ENCODE measurements around the gene KLK14. TPM values are rescaled to one million over a fixed set of nuclear protein-coding genes. Genes with fewer than 3 reads are reported as not detected.

Gene KLK14
- total RNA-seq, 6 experiments from 2014 or later, result 0.17 to 0.18 TPM; not detected in 4

DNA sequence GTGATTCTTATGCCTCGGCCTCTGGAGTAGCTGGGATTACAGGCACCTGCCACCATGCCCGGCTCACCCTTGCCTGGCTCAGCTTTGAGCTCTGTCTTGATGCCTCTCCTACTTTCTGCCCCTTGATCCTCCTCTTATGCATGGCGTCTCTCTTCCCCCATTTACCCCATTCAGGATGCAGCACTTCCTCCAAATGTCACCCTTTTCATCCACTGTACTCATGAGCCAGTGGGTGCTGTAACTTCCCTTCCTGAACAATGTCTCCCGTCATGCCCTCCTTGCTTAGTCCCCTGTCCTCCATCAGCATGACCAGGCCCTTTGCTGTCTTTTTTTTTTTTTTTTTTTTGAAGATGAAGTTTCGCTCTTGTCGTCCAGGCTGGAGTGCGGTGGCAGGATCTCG, 38.6 kb upstream of the KLK14 start:
- no peaks in the 10 kb centered on the region for H3K36me3 ChIP-seq
- no peaks in the 10 kb centered on the region for H3K27me3 ChIP-seq
- H3K4me3 ChIP-seq, result no peak overlapping the region
- intact Hi-C loops (cut with DNase I), result no loop called here
- H3K4me1 ChIP-seq, result no peaks in the 10 kb centered on the region
- H3K27ac ChIP-seq, result peak overlapping the region in 1 of 3 donors; percentile 54
- TF ChIP-seq, protein P1, sequence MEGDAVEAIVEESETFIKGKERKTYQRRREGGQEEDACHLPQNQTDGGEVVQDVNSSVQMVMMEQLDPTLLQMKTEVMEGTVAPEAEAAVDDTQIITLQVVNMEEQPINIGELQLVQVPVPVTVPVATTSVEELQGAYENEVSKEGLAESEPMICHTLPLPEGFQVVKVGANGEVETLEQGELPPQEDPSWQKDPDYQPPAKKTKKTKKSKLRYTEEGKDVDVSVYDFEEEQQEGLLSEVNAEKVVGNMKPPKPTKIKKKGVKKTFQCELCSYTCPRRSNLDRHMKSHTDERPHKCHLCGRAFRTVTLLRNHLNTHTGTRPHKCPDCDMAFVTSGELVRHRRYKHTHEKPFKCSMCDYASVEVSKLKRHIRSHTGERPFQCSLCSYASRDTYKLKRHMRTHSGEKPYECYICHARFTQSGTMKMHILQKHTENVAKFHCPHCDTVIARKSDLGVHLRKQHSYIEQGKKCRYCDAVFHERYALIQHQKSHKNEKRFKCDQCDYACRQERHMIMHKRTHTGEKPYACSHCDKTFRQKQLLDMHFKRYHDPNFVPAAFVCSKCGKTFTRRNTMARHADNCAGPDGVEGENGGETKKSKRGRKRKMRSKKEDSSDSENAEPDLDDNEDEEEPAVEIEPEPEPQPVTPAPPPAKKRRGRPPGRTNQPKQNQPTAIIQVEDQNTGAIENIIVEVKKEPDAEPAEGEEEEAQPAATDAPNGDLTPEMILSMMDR (IDR thresholded peaks at IDR 0.05), result no peak
- TF ChIP-seq POLR2A (IDR thresholded peaks at IDR 0.05), result no peak
- H3K9me3 ChIP-seq, result no peaks in the 10 kb centered on the region
- DNase-seq, result peak in 1 of 3 donors; percentile 33
- peak in 3 of 4 donors; percentile 5 to 19 (median 13) for ATAC-seq
- WGBS (ENCODE audit: insufficient coverage, low coverage, low lambda C conversion rate, missing lambda C conversion rate), result 77% methylated on average over 7 of the region's 8 CpGs

DNA sequence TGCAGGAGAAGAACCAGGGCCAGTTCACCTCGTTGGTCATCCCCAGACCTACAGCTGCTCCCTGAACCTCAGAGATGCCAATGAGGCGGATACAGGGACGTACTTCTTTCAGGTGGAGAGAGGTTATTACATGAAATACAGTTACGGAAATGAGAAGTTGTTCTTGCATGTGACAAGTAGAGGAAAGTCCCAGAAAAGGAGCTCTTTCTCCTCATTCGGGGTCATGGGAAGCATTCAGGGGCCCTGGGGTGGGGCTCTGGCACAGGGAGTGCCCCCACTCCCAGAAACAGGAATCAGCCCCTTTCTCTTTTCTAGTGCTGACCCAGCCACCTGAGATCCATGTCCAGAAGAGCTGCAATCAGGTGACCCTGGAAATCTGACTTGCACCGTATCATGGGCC, 37.5 kb upstream of the KLK14 start:
- Histone ChIP-seq H3K4me3 (no peak overlapping the region), H3K27ac (no peak overlapping the region), H3K4me1 (no peaks in the 10 kb centered on the region), H3K27me3 (no peaks in the 10 kb centered on the region), H3K9me3 (no peaks in the 10 kb centered on the region), H3K36me3 (no peaks in the 10 kb centered on the region)
- DNase-seq (peak in 1 of 3 donors; percentile 9), ATAC-seq (no peak)
- WGBS (ENCODE audit: insufficient coverage, low coverage, low lambda C conversion rate, missing lambda C conversion rate), result 53% methylated on average over 3 of the region's 6 CpGs
- TF ChIP-seq POLR2A (IDR thresholded peaks at IDR 0.05), result no peak
- TF ChIP-seq, protein P1 (IDR thresholded peaks at IDR 0.05), result no peak
- intact Hi-C loops (cut with DNase I), result no loop called here

DNA sequence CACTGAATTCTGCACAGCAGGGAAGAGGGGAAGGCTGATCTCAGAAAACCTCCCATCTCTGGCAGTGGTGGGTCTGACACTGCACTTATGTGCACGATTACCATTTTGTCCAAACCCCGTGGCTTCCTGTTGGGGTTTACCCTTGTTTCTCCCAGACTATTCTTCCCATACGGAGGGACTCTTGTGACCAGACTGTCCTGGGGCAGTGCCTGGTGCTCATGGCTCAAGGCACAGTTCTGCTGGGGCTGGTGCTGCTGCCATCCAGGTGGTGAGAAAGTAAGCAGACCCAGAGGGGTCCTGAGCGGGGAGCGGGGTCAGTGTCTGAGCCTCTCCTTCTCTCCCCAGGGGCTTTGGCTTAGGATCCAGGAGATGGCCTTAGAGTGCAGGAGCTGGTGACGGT, 36.9 kb upstream of the KLK14 start:
- Histone ChIP-seq H3K27me3 (no peaks in the 10 kb centered on the region), H3K4me3 (no peak overlapping the region), H3K27ac (no peak overlapping the region), H3K4me1 (no peaks in the 10 kb centered on the region), H3K36me3 (no peaks in the 10 kb centered on the region), H3K9me3 (no peaks in the 10 kb centered on the region)
- 21% methylated on average over 2 of the region's 6 CpGs for WGBS (ENCODE audit: insufficient coverage, low coverage, low lambda C conversion rate, missing lambda C conversion rate)
- no peak for TF ChIP-seq POLR2A (IDR thresholded peaks at IDR 0.05)
- TF ChIP-seq, protein P1 (IDR thresholded peaks at IDR 0.05), result no peak
- peak in 2 of 4 donors; percentile 21 to 34 for ATAC-seq
- DNase-seq, result peak in 1 of 3 donors; percentile 40
- intact Hi-C loops (cut with DNase I), result loop anchor here in 1 of 2 donors (10.0 kb wide), 1 partner anchor 475 kb away; no protein-coding TSS in a partner anchor

DNA sequence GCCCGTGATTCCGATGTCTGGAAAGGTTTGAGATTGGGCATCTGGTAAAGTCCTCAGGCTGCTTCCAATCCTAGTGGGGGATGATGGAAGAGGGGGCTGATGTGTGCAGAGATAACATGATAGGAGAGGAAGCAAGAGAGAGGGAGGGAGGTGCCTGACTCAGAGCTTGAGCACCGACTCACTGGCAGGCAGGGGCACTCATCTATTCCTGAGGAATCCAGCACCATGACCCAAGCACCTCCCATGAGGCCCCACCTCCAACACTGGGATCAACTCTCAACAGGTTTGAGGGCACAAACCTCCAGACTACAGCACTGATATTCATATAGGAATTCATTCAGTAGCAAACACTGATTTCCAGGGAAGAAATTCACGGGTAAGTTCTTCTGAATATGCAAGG, 36.4 kb upstream of the KLK14 start:
- no peak overlapping the region for H3K4me3 ChIP-seq
- no peak for ATAC-seq

More for the DNA sequence above, 36.4 kb upstream of the KLK14 start:
- Histone ChIP-seq H3K4me1 (no peaks in the 10 kb centered on the region), H3K27ac (no peak overlapping the region), H3K36me3 (no peaks in the 10 kb centered on the region), H3K9me3 (no peaks in the 10 kb centered on the region), H3K27me3 (no peaks in the 10 kb centered on the region)
- TF ChIP-seq, protein P1 (IDR thresholded peaks at IDR 0.05), result no peak
- TF ChIP-seq POLR2A (IDR thresholded peaks at IDR 0.05), result no peak
- DNase-seq, result peak in 1 of 3 donors; percentile 9
- 53% methylated on average over 3 of the region's 4 CpGs for WGBS (ENCODE audit: insufficient coverage, low coverage, low lambda C conversion rate, missing lambda C conversion rate)
- intact Hi-C loops (cut with DNase I), result loop anchor here in 1 of 2 donors (10.0 kb wide), 1 partner anchor 476 kb away; no protein-coding TSS in a partner anchor
